OCI-LY7 (cell line): ENCODE data around the gene DMAC2. TPM values are rescaled to one million over a fixed set of nuclear protein-coding genes. Genes with fewer than 3 reads are reported as not detected.

Experiments
- BruUV-seq: library from RNA; stranded (reverse); fragments of 400-500 nt; replicated peaks from 2 replicates; lab custom pipeline; 2021; lab: Mats Ljungman, UMichigan
- CTCF ChIA-PET: fragments of 300-600 bp; sonication (Branson Sonifier 250); formaldehyde crosslinking; loops from one replicate; lab custom pipeline; 2022; ENCODE audit warnings: antibody characterized with exemption; ENCODE audit not compliant: unreplicated experiment; lab: Charles Lee
- POLR2A ChIA-PET: fragments of 300-600 bp; sonication (Branson Sonifier 250); formaldehyde crosslinking; loops from one replicate; lab custom pipeline; 2022; ENCODE audit warnings: antibody characterized with exemption; lab: Charles Lee
- DNase-seq: peaks from one replicate; pipeline ENCODE4 v3.0.0-alpha.2; 2015; ENCODE audit warnings: low spot score
- H2AFZ ChIP-seq: fragments of 200-600 bp; sonication (generic), shearing (Covaris generic); 2 replicates; pipeline ENCODE4 v1.6.1; 2014; ENCODE audit warnings: mild to moderate bottlenecking, antibody characterized with exemption, low read length, moderate library complexity
- H3K27ac ChIP-seq: fragments of 200-600 bp; sonication (generic); 2 replicates; pipeline ENCODE4 v1.5.1; 2014; ENCODE audit warnings: mixed run types, low read depth, mild to moderate bottlenecking, moderate library complexity, low read length, inconsistent platforms; ENCODE audit not compliant: poor library complexity, severe bottlenecking
- H3K36me3 ChIP-seq: fragments of 200-600 bp; sonication (generic); 2 replicates; pipeline ENCODE4 v1.6.1; 2014; ENCODE audit warnings: mild to moderate bottlenecking, antibody characterized with exemption, low read length, moderate library complexity, mixed read lengths; ENCODE audit not compliant: insufficient read depth
- H3K4me1 ChIP-seq: fragments of 200-600 bp; sonication (generic); 2 replicates; pipeline ENCODE4 v1.5.1; 2014; ENCODE audit warnings: mild to moderate bottlenecking, low read length; ENCODE audit not compliant: insufficient read depth, poor library complexity, severe bottlenecking
- H3K4me2 ChIP-seq: fragments of 200-600 bp; sonication (generic); 2 replicates; pipeline ENCODE4 v1.6.1; 2014; ENCODE audit warnings: mild to moderate bottlenecking, low read length
- H3K4me3 ChIP-seq: fragments of 200-600 bp; sonication (generic); 2 replicates; pipeline ENCODE4 v1.5.1; 2014; ENCODE audit warnings: mild to moderate bottlenecking, low read depth, low read length; ENCODE audit not compliant: poor library complexity, severe bottlenecking
- H3K79me2 ChIP-seq: fragments of 200-600 bp; sonication (generic); 2 replicates; pipeline ENCODE4 v1.6.1; 2016; ENCODE audit warnings: low read depth, mild to moderate bottlenecking, low read length, moderate library complexity, mixed read lengths; ENCODE audit not compliant: insufficient read depth
- H3K9me2 ChIP-seq: fragments of 200-600 bp; sonication (generic); 2 replicates; pipeline ENCODE4 v1.6.1; 2016; ENCODE audit warnings: mild to moderate bottlenecking, low read length, mixed read lengths; ENCODE audit not compliant: insufficient read depth
- H3K9me3 ChIP-seq: fragments of 200-600 bp; sonication (generic); 2 replicates; pipeline ENCODE4 v1.6.1; 2014; ENCODE audit warnings: mild to moderate bottlenecking, mixed run types, low read length, mixed read lengths
- H4K20me1 ChIP-seq: fragments of 200-600 bp; sonication (generic); 2 replicates; pipeline ENCODE4 v1.6.1; 2014; ENCODE audit warnings: mild to moderate bottlenecking, antibody characterized with exemption, low read length, moderate library complexity, mixed read lengths; ENCODE audit not compliant: insufficient read depth
- EZH2phosphoT487 ChIP-seq: fragments of 200-600 bp; sonication (generic); IDR thresholded peaks from 2 replicates; pipeline ENCODE4 v1.6.1; 2018; ENCODE audit warnings: low read depth, borderline replicate concordance, mild to moderate bottlenecking, mixed run types, antibody characterized with exemption, low read length, moderate library complexity, mixed read lengths
- intact Hi-C: fragments of 100-400 bp; cut with micrococcal nuclease; formaldehyde crosslinking; loops from one replicate; pipeline ENCODE4 v1.10.0; 2022; ENCODE audit not compliant: unreplicated experiment
- total RNA-seq, 2 experiments: library from RNA; depleted of rRNA in 1 of 2; stranded (reverse); fragments of >200 nt in 1 of 2; shearing (Covaris generic) in 1 of 2; gene quantifications; 2 replicates each; pipeline ENCODE4 v1.2.3, GENCODE V29; 2014 to 2022
- TF ChIP-seq, protein P1 (sequence below): fragments of 200-600 bp; sonication (generic); conservative IDR thresholded peaks from 2 replicates; pipeline ENCODE4 v1.5.1; 2014; ENCODE audit warnings: mild to moderate bottlenecking, antibody characterized with exemption, low read length, moderate library complexity, mixed read lengths

The DMAC2 gene
- total RNA-seq, 2 experiments from 2014 or later = 30.6 to 41.6 TPM

DNA sequence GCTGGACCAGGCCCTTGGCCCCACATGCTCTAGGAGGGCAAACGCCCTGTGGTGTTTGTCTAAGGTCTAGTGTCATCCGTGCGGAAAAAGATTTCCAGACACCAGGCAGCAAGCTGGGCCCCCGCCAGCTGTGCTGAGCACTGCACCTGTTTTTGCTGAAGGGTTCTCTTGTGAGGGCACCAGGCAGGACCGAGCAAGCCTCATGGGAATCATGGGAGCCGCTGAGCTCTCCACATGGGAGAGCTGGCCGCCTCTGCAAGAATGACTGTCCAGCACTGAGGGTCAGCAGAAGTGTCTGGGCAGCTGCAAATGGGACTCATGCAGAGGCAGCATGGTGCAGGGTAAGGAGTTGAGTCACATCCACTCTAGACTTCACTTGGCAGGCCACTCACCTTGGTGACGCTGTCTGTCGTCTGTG, 24.5 kb downstream of the DMAC2 start:
- Histone ChIP-seq H3K4me2 (no peak overlapping the region), H3K9me3 (no peaks in the 10 kb centered on the region), H2AFZ (no peak overlapping the region), H3K79me2 (no peaks in the 10 kb centered on the region), H3K4me3 (no peak overlapping the region), H3K9me2 (no peaks in the 10 kb centered on the region), H3K36me3 (peaks cover 20% of the 10 kb centered on the region), H4K20me1 (no peaks in the 10 kb centered on the region), H3K4me1 (no peaks in the 10 kb centered on the region), H3K27ac (no peak overlapping the region)
- no TSS peak for BruUV-seq
- POLR2A ChIA-PET = no interaction called here
- no peak for DNase-seq
- intact Hi-C loops = no loop called here
- TF ChIP-seq EZH2phosphoT487 = no peak
- TF ChIP-seq, protein P1, sequence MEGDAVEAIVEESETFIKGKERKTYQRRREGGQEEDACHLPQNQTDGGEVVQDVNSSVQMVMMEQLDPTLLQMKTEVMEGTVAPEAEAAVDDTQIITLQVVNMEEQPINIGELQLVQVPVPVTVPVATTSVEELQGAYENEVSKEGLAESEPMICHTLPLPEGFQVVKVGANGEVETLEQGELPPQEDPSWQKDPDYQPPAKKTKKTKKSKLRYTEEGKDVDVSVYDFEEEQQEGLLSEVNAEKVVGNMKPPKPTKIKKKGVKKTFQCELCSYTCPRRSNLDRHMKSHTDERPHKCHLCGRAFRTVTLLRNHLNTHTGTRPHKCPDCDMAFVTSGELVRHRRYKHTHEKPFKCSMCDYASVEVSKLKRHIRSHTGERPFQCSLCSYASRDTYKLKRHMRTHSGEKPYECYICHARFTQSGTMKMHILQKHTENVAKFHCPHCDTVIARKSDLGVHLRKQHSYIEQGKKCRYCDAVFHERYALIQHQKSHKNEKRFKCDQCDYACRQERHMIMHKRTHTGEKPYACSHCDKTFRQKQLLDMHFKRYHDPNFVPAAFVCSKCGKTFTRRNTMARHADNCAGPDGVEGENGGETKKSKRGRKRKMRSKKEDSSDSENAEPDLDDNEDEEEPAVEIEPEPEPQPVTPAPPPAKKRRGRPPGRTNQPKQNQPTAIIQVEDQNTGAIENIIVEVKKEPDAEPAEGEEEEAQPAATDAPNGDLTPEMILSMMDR = no peak
- CTCF ChIA-PET = no interaction called here

DNA sequence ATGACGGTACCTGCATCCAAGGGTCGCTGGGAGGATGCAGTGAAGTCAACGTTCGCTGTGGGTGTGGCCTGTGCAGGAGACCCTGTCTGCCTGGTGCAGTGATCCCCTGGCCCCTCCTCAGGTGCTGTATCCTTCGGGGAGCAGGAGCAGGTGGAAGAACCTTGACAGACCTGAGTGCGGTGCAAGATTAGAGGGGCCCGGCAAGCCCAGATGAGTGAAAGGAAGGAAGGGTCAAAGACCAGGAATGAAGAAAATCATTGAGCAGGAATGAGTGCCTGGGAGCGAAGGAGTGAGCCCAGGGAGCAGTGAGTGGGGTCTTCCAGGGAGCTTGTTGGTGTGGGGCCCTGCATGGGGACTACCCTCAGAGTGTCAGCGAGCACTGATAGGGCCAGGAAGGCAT, 25.3 kb downstream of the DMAC2 start:
- TF ChIP-seq EZH2phosphoT487 = no peak
- TF ChIP-seq, protein P1 = no peak
- Histone ChIP-seq H2AFZ (no peak overlapping the region), H3K4me2 (no peak overlapping the region), H3K79me2 (no peaks in the 10 kb centered on the region), H3K27ac (no peak overlapping the region), H3K36me3 (peaks cover 14% of the 10 kb centered on the region), H3K4me3 (no peak overlapping the region), H4K20me1 (no peaks in the 10 kb centered on the region), H3K9me3 (no peaks in the 10 kb centered on the region), H3K4me1 (peaks cover 7% of the 10 kb centered on the region), H3K9me2 (no peaks in the 10 kb centered on the region)
- intact Hi-C loops = no loop called here
- DNase-seq = no peak
- POLR2A ChIA-PET = no interaction called here
- no TSS peak for BruUV-seq
- CTCF ChIA-PET = no interaction called here

DNA sequence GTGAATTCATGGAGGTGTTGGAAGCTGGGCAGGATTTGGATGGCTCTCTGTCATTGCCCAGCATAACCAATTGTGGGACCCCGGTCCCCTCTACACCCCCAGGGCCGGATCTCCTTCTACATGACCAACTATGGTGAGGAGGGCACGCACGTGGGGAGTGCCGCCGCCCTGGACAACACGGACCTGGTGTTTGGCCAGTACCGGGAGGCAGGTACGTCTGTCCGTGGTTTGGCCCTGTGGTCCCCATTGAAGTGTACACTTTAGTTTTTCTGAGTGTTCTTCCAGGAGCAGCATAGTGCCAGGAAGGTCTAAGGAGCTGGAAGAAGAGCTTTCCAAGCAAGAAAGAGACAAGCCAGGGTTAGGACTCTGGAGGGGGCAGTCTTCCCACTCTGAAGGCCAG, 25.8 kb downstream of the DMAC2 start:
- Histone ChIP-seq H3K79me2 (no peaks in the 10 kb centered on the region), H3K4me2 (no peak overlapping the region), H4K20me1 (no peaks in the 10 kb centered on the region), H3K4me1 (peaks cover 10% of the 10 kb centered on the region), H3K9me3 (no peaks in the 10 kb centered on the region), H3K9me2 (no peaks in the 10 kb centered on the region), H3K36me3 (peaks cover 10% of the 10 kb centered on the region), H3K27ac (no peak overlapping the region), H3K4me3 (no peak overlapping the region), H2AFZ (no peak overlapping the region)
- TF ChIP-seq EZH2phosphoT487 = no peak
- TF ChIP-seq, protein P1 = no peak
- BruUV-seq = no TSS peak
- intact Hi-C loops = no loop called here
- POLR2A ChIA-PET = no interaction called here
- DNase-seq = no peak
- CTCF ChIA-PET = no interaction called here
